Stimulated activated CD4-positive, alpha-beta T cell treated with anti-CD3 and anti-CD28 coated beads, Interleukin-4, amount 100 ng/mL, for 48 hours (primary cell): ENCODE data around the gene ARHGAP26.

Experiments used
- DNase-seq, 2 donors: peaks; one replicate each; pipeline ENCODE4 v3.0.0-alpha.2; 2020; ENCODE audit warnings: low read depth in 2 of 2

The ARHGAP26 gene

DNA sequence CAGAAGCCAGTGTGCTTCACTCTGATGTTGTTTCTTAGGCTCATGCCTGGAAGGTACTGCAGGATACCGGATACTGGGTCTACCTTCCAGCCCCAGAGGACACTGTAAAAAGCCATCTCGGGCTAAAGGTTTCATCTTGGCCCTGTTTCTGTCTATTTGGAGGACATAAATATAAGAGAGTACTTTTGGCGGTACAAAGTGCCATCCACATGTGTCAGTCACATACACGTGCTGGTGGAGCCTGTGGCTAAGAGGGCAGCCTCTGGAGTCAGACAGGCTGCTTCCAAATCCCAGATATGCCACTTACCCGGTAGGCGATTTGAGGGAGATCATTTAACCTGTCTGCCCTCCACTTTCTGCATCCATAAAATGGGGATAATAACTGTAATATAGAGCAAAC is 472.9 kb downstream of the ARHGAP26 start:
- no peak for DNase-seq

DNA sequence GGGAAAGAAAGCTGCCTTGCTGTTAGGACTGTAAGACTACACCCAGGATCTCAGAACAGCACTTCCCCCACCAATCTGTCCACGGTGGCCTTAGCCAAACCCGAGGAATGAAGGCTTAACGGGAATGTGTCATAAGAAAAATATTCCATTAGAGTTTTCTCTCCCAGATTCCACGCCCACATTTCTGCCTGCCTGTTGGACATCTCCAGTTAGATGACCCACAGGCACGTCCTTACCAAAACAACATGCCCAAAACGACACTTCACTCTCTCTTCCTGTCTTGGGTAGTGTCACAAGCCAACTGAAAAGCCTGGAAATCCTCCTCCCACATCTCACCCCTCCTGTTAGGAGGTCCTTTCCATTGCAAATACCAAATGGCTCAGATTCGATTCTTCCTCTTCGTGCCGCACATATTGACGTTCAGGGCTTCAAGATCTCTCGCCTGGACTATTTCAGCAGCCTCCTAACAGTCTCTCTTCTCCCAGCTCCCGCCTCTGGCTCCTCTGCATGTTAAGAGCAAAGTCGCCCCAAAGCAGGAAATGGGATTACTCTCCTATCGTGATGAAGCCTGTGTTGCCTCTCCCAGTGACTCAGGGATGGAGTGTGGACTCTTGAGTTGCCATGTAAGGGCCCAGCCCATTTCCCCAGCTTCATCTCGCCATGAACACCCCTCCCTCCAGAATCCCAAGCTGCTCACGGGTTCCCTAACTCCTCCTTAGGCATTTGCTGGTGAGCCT is 474.0 kb downstream of the ARHGAP26 start:
- DNase-seq: no peak

DNA sequence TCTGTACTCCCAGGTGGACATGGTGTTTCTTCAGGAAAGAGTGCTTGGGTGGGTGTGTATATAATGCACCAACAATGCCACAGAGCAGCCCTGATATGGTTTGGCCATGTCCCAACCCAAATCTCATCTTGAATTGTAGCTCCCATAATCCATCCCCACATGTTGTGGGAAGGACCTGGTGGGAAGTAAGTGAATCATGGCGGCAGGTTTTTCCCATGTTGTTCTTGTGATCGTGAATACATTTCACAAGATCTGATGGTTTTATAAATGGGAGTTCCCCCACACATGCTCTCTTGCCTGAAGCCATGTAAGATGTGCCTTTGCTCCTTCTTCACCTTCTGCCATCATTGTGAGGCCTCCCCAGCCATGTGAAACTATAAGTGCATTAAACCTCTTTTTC is 474.8 kb downstream of the ARHGAP26 start:
- DNase-seq: no peak

DNA sequence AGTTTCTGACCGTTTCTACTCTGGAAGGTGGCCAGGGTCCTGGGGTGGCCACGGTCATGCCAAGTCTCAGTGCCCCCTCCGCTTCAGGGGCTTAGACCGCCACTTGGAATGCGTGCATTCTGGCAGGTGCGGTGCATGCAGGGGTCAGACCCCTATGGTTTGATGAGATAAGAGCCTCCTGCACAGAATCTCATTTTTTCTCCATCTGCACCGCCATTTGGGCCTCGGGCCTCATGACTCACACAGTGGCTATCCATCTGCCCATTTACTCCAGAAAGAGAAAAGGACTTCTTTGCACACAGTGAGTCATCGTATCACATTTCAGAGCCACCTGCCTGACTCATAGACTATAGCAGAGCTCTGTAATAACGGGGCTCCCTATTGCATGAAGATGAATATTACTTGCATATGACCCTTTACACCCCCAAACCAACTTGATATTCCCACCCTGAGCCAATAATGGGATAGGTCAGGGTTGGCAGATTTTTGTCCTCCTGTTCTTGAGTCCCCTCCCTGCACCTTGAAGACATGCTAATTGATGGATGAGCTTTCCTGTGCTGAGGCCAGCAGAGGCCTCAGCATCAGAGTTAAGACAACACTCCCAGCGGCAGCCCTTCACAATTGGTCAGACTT is 475.9 kb downstream of the ARHGAP26 start:
- no peak for DNase-seq

DNA sequence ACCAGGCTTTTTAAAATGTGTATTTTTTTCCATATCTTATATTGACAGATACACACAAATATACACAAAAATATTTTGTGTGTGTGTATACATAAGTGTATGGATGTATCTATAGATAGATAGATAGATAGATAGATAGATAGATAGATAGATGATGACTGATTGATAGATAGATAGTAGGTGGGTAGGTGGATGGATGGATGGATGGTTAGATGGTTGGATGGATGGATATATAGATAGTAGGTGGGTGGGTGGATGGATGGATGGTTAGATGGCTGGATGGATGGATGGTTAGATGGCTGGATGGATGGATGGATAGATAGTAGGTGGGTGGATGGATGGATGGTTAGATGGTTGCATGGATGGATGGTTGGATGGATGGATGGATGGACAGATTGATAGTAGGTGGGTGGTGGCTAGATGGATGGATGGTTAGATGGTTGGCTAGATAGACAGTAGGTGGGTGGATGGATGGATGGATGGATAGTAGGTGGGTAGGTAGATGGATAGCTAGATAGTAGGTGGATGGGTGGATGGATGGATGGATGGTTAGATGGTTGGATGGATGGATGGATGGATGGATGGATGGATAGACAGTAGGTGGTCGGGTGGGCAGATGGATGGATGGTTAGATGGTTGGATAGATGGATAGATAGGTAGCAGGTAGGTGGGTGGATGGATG is 477.1 kb downstream of the ARHGAP26 start:
- no peak for DNase-seq

DNA sequence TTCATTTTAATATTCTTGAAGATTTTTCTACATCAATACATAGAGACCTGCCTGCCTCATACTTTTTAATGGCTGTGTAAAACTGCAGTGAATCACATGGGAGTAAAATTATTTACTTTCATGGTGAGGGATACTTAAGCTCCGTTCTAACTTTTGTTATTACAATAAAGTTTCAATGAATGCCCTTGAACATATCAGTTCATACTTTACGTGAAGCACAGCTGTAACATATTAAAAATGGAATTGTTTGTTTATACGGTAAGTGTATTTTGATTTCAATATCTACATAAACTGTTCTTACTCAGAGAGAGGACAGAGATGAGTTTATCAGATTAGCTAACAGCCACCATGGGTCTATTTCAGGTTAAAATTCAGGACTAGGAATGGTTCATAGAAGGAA is 478.2 kb downstream of the ARHGAP26 start:
- no peak for DNase-seq

DNA sequence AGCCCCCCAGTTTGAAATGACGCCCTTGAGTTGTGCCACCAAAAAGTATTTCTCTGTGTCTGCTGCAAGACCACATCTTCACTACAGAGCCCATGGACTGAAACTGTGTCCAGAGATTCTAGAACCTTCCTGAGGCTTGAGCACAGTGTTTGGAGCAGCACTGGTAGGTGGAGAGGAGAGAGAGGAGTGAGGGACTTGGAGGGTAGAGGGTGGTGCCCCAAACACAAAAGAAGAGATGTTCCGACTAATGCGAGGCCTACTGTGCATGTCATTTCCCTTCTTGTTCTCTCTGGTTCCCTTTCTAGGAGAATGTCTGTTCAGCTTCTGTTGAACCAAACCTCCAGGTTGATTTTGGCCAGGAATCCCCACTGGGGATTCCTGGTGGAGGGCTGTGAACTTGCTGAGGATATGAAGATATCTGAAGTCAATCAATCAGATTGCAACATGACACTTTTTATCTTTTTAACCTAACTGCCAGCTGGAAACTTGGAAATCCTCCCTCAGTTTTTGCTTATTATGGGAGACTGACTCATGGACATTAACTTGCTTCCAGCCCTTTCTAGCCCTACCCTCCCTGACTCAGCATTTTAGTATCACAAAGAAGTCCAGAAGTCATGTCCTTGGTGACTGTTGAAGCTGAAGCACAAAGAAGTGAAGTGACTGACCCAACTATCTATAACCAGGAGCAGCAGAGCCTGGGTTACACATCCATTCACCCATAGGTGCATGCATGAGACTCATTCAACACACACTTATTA is 478.8 kb downstream of the ARHGAP26 start:
- no peak for DNase-seq

DNA sequence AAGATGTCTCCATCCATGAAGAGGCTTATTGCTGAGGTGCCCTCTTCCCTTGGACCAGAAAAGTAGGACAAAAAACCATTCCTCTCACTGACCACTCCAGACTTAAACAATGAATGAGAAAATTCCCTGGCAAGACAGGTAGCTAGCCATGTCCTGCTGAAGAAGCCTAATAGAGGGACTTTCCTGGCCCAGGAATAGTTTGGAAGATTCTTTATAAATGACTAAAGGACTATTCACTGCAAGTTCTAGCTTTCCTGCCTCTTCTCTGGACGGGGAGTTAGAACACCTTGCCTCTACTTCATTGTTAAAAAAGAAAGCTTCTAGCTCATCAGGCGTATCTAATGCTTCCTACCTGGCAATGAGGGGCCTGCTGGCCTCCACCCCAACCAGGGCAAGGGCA is 479.7 kb downstream of the ARHGAP26 start:
- no peak for DNase-seq

DNA sequence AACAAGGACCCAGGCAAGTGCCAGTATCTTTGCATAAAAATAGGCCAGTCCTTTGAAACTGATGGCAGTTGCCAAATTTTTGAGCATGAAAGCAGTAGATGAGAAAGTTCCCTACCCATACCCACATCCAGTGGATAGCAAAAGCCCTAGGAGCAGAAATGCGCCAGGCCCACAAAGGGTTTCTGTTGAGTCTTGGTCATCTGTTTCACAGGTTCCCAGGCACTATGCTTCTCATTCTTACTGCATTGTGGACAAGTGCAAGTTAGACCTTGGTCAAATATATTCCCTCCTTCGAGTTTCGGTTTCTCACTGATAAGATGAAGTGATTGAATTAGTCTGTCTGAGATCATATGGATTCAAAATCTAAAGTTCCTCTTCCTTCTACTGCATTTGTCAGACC is 481.0 kb downstream of the ARHGAP26 start:
- DNase-seq: no peak

DNA sequence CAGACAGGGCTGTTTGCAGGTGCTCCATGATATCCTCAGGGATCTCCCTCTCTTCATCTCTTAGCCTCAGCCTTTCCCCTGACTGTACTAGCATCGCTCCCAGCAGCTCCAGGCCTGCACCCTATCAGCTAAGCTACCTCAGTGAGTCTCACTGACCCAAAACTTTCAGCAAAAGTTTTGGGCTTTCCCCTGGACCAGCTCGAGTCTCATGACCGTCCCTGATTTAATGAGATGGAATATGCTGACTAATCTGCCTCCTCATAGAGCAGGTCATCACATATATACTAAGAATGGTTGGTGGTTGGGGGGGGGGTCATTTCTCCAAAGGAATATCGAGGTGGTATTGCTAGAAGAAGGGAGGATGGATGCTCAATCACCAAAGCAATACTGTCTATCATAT is 481.8 kb downstream of the ARHGAP26 start:
- no peak for DNase-seq

DNA sequence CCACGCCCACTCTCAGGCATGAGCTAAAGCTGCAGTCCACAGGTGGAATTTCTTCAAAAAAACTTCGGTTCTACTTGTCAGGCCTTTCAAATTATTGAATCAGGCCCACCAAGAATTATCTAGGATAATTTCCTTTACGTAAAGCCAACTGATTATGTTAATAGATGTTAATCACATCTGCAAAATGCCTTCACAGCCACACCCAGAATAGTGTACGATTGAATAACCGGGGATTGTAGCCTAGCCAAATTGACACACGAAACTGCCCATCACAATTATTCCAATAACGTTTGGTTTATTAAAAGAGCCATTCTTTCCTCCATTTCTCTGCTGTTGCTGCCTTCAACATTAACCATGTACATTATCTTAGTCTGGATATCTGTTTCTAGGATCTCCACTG is 484.6 kb downstream of the ARHGAP26 start:
- no peak for DNase-seq

DNA sequence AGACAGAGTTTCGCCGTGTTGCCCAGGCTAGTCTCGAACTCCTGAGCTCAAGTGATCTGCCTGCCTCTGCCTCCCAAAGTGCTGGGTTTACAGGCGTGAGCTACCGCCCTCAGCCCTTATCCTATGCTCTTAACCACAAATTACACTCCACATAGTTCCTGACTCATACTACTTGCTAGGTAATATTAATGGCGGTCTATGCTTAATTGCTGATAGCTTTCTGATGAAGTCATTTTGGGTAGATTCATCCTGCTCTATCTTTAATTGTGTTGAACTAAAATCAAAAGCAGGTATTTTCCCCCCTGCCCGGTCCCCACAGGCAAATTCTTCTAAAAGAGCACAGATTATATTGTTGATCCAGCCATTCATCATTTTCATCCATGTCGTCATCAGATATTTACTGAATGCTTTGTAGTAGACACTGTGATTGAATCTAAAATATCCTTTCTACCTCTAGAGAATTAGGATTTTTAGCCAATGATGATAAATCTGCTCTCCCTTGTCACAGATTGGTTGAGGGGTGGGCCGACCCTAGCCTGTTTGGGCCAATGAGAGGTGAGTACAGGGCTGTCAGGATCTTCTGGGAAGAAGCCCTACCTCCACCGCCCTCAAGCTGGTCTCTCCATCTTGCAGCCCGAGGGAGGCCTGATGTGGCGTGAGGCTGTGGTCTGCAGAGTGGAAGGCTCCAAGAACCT is 488.5 kb downstream of the ARHGAP26 start:
- no peak for DNase-seq

DNA sequence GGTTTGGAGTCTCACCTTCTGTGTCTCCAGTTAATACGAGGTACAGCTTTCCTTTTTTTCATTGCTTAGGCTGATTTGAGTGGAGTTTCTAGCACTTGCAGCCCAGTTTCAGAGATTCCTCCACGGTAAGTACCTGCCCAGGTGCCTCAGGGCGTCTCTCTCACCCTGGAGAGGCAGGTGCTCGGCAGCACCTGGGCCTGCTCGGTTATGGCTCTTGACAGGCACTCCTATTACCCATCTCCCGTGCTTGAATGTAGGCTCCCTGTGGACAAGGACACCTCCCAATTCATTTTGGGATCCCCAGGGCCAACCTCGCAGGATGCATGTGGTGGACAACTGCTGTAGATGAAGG is 489.1 kb downstream of the ARHGAP26 start:
- no peak for DNase-seq

DNA sequence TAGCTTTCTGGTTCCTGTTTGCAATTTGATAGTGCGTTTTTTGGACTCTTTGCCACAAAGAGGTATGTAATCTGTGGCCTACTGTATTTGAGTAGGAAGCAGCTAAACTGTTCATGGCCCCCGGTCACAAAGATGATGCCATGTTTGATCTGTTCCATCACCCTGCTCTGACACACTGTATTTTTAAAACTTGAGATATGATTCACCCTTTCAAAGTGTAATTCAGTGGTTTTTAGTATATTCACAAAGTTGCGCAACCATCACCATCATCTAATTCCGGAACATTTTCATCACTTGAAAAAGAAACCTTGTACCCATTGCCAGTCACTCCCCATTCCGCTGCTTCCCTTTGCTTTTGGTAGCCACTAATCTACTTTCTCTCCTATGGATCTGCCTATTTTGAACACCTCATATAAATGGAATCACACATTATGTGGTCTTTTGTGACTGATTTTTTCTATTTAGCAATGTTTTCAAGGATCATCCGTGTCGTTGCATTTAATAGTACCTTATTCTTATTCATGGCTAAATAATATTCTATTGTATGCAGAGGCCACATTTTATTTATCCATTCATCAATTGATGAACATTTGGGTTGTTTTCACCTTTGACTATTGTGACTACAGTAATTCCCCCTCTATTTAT is 491.7 kb downstream of the ARHGAP26 start:
- DNase-seq: peak in 1 of 2 donors; percentile 9

DNA sequence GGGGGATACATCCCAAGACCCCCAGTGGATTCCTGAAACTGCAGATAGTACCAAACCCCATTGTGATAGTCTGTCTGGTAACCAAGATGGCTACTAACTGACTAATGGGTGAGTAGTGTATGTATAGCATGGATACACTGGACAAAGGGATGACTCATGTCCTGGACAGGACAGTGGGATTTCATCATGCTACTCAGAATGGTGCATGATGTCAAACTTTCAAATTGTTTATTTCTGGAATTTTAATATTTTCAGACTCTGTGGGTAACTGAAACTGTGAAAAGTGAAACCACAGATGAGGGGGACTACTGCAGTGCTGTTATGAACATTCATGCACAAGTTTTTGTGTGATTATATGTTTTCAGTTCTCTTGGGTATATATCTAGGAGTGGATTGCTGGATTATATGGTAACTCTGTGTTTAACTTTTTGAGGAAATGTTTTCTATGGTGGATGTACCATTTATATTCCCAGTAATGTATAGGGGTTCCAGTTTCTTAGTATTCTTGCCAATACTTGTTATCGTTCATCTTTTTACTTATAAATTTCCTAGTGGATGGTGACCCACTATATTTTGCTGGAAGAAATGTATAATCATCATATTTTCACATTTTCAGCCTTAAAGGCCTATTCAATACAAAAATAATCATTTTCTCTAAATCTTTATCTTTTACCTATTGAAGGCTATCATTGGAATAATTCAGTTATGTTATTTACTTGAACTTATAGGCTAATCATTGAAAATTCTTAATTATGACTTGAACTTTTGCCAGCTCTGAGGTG is 492.4 kb downstream of the ARHGAP26 start:
- no peak for DNase-seq

DNA sequence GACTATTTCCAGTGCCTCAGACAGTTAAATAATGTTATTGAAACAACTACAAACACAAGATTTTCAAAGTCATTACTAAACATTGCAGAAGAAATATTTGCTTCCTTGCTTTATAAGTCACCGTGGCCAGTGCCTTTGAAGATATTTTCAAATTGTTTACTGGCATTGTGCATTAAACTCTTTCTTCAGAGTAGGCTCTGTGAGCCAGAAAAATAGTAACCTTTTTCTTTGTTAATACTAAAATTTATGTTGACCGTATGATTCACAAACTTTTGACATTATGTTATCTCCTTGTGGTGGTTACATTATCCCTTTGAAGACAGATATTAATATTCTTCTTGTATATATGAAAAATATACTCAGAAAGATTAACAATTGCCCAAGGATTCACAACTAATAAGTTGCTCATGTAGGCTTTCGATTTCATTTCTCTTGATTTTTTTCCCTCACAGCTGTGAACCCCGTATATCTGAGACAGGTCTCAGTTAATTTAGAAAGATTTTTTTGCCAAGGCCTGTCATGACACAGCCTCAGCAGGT is 493.2 kb downstream of the ARHGAP26 start:
- DNase-seq: no peak

DNA sequence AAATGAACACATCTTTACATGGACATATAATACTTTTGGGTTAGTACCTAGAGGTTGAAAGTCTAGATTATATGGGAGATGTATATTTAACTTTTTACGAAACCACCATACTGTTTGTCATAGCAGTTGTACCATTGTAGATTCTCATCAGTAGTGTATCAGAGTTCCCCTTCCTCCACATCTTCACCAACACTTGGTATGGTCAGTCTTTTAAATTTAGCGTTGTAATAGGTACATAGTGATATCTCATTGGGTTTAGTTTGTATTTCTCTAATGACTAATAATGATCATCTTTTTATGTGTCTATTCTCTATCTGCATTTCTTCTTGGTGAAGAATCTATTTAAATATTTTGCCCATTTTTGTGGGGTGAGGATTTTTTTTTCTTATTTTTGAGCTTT is 495.8 kb downstream of the ARHGAP26 start:
- no peak for DNase-seq

DNA sequence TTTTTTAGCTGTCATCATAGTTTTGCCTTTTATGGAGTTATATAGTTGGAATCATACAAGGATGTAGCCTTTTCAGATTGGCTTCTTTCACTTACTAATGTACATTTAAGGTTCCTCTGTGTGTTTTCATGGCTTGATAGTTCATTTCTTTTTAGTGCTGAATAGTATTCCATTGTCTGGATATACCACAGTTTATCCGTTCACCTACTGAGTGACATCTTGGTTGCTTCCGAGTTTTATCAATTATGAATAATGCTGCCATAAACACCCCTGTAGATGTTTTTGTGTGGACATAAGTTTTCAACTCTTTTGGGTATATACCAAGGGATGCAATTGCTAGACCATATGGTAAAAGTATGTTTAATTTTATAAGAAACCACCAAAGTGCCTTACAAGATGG is 497.0 kb downstream of the ARHGAP26 start:
- DNase-seq: no peak

DNA sequence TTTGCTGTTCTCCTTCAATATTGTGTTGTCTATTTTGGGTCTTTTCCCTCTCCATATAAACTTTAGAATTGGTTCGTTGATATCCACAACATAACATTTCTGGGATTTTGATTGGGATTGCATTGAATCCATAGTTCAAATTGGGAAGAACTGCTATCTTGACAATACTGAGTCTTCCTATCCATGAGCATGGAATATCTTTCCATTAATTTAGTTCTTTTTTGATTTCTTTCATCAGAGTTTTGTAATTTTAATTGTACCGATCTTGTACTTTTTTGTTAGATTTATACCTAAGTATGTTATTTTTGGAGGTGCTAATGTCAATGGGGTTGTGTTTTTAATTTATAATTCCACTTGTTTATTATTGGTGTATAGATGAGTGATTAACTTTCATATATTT is 498.2 kb downstream of the ARHGAP26 start:
- no peak for DNase-seq

DNA sequence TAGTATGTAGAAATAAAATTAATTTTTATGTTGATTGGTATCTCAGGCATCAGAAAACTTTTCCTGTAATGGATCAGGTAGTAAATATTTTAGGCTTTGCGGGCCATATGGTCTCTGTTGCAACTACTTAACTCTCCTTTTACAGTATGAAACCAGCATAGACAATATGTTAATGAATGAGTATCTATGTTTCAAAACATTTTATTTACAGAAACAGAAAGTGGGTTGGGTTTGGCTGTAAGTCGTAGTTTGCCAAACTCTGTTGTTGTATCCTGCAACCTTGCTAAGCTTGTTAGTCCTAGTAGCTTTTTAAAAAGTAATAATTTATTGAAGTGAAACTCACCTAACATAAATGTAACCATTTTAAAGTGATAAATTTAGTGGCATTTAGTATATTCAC is 501.3 kb downstream of the ARHGAP26 start:
- DNase-seq: no peak
